ENCODE data around the gene MLXIPL.

Gene MLXIPL

DNA sequence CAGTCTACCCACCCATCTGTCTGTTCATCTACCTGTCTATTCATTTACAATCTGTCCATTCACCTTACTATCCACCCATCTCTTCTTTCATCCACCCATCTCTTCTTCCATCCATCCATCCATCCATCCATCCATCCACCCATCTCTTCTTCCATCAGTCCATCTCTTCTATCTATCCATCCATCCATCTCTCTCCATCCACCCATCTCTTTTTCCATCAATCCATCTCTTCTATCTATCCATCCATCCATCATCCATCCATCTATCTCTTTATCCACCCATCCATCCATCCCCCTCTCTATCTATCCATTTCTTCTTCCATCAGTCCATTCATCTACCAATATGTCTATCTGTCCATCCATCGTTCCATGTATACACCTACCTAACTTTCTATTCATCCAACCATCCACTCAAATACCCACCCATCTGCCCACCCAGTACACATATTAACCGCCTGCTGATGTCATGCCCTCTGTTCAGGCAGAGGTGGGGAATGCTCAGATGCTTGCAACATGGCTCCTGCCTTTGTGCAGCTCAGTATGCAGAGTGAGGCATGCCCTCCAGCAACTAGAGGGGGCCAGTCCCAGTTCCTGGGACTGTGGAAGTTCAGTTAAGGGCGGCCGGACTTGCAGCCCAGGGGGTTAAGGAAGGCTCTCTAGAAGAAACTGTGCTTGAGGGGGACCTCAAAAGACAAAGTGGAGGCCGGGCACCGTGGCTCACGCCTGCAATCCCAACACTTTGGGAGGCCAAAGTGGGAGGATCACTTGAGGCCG, 11.3 kb upstream of the MLXIPL start:
- Histone ChIP-seq H3K9me3 (ENCODE audit: control insufficient read depth, low read length) (no peaks in the 10 kb centered on the region), H3K79me2 (no peaks in the 10 kb centered on the region), H3K9ac (no peak overlapping the region), H3K36me3 (ENCODE audit: control insufficient read depth, insufficient read depth, low read length) (no peaks in the 10 kb centered on the region), H3K27ac (no peak overlapping the region), H2AFZ (no peak overlapping the region), H3K4me3 (ENCODE audit: low read depth, low read length) (no peak overlapping the region), H3K4me2 (ENCODE audit: low read length) (no peak overlapping the region), H3K27me3 (ENCODE audit: control insufficient read depth, insufficient read depth, low read length) (no peaks in the 10 kb centered on the region), H3K4me1 (no peaks in the 10 kb centered on the region)
- TF ChIP-seq, protein P1, sequence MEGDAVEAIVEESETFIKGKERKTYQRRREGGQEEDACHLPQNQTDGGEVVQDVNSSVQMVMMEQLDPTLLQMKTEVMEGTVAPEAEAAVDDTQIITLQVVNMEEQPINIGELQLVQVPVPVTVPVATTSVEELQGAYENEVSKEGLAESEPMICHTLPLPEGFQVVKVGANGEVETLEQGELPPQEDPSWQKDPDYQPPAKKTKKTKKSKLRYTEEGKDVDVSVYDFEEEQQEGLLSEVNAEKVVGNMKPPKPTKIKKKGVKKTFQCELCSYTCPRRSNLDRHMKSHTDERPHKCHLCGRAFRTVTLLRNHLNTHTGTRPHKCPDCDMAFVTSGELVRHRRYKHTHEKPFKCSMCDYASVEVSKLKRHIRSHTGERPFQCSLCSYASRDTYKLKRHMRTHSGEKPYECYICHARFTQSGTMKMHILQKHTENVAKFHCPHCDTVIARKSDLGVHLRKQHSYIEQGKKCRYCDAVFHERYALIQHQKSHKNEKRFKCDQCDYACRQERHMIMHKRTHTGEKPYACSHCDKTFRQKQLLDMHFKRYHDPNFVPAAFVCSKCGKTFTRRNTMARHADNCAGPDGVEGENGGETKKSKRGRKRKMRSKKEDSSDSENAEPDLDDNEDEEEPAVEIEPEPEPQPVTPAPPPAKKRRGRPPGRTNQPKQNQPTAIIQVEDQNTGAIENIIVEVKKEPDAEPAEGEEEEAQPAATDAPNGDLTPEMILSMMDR (IDR thresholded peaks at IDR 0.05), result no peak

DNA sequence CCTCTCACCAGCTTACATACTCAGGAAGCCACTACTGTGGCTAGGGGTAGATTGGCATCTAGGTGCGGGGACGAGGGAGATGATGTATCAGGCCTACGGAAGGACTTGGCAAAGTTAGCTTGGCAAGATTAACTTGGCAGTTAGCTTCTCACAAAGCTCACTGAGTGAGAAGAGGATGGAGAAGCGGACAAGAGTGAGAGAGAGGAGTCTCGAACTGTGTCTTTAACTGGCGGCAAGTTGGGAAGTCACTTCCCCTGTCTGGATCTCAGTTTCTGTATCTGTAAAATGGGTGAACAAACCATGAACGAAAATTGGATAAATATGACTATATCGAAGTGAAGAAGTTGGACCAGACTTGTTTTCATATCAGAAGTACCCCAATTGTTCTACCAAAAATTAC, 9.5 kb upstream of the MLXIPL start:
- Histone ChIP-seq H3K4me2 (ENCODE audit: low read length) (no peak overlapping the region), H3K9ac (no peak overlapping the region), H3K27ac (no peak overlapping the region), H3K27me3 (ENCODE audit: control insufficient read depth, insufficient read depth, low read length) (no peaks in the 10 kb centered on the region), H3K79me2 (no peaks in the 10 kb centered on the region), H3K9me3 (ENCODE audit: control insufficient read depth, low read length) (no peaks in the 10 kb centered on the region), H3K4me1 (no peaks in the 10 kb centered on the region), H3K36me3 (ENCODE audit: control insufficient read depth, insufficient read depth, low read length) (no peaks in the 10 kb centered on the region), H2AFZ (no peak overlapping the region), H3K4me3 (ENCODE audit: low read depth, low read length) (no peak overlapping the region)
- TF ChIP-seq, protein P1 (IDR thresholded peaks at IDR 0.05), result no peak

DNA sequence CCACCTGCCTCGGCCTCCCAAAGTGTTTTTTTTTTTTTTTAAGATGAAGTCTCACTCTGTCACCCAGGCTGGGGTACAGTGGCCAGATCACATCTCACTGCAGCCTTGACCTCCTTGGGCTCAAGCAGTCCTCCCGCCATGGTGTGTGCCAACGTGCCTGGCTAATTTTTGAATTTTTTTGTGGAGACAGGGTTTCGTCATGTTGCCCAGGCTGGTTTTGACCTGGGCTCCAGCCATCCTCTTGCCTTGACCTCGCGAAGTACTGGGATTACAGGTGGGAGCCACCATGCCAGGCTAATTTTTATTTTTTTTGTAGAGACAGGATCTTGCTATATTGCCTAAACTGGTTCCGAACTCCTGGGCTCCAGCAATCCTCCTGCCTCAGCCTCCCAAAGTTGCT, 9.0 kb upstream of the MLXIPL start:
- TF ChIP-seq, protein P1 (IDR thresholded peaks at IDR 0.05), result no peak
- Histone ChIP-seq H2AFZ (no peak overlapping the region), H3K4me2 (ENCODE audit: low read length) (no peak overlapping the region), H3K27me3 (ENCODE audit: control insufficient read depth, insufficient read depth, low read length) (no peaks in the 10 kb centered on the region), H3K79me2 (no peaks in the 10 kb centered on the region), H3K36me3 (ENCODE audit: control insufficient read depth, insufficient read depth, low read length) (no peaks in the 10 kb centered on the region), H3K9ac (no peak overlapping the region), H3K4me3 (ENCODE audit: low read depth, low read length) (no peak overlapping the region), H3K9me3 (ENCODE audit: control insufficient read depth, low read length) (no peaks in the 10 kb centered on the region), H3K4me1 (no peaks in the 10 kb centered on the region), H3K27ac (no peak overlapping the region)

DNA sequence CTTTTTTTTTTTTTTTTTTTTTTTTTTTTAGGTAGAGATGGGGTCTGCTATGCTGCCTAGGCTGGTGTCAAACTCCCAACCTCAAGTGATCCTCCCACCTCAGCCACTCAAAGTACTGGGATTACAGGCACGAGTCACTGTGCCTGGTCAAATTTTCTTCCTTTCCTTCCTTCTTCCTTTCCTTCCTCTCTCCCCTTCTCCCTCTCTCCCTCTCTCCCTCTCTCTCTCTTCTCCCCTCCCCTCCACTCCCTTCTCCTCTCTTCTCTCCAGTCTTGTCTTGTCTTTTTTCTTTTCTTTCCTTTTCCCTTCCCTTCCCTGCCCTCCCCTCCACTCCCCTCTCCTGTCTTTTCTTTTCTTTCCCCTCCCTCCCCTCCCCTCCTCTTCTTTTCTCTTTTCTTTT, 7.2 kb upstream of the MLXIPL start:
- H3K27ac ChIP-seq, result no peak overlapping the region
- TF ChIP-seq, protein P1 (IDR thresholded peaks at IDR 0.05), result no peak
- no peak overlapping the region for H3K9ac ChIP-seq
- no peak overlapping the region for H2AFZ ChIP-seq
- no peak overlapping the region for H3K4me2 ChIP-seq (ENCODE audit: low read length)
- H3K36me3 ChIP-seq (ENCODE audit: control insufficient read depth, insufficient read depth, low read length), result no peaks in the 10 kb centered on the region
- H3K27me3 ChIP-seq (ENCODE audit: control insufficient read depth, insufficient read depth, low read length), result no peaks in the 10 kb centered on the region
- no peaks in the 10 kb centered on the region for H3K79me2 ChIP-seq
- no peaks in the 10 kb centered on the region for H3K4me1 ChIP-seq
- no peak overlapping the region for H3K4me3 ChIP-seq (ENCODE audit: low read depth, low read length)
- no peaks in the 10 kb centered on the region for H3K9me3 ChIP-seq (ENCODE audit: control insufficient read depth, low read length)

DNA sequence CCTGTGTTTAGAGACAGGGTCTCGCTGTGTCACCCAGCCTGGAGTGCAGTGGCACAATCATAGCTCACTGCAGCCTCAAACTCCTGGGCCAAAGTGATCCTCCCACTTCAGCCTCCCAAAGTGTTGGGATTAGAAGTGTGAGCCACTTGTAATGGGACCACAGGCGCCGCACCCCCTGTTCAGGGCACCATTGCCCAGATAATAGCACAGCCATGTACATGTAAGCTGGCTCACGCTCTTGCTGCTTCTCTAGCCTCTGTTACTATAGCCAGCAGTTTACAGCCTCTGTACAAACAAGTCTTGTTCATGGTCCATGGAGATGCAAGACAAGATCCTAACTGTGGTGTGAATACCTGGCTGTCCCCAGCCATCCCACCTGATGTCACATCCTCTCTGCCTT, 4.2 kb upstream of the MLXIPL start:
- Histone ChIP-seq H3K9me3 (ENCODE audit: control insufficient read depth, low read length) (no peaks in the 10 kb centered on the region), H3K4me3 (ENCODE audit: low read depth, low read length) (no peak overlapping the region), H3K27ac (no peak overlapping the region), H3K79me2 (no peaks in the 10 kb centered on the region), H3K27me3 (ENCODE audit: control insufficient read depth, insufficient read depth, low read length) (no peaks in the 10 kb centered on the region), H3K4me1 (no peaks in the 10 kb centered on the region), H2AFZ (no peak overlapping the region), H3K9ac (no peak overlapping the region), H3K4me2 (ENCODE audit: low read length) (no peak overlapping the region), H3K36me3 (ENCODE audit: control insufficient read depth, insufficient read depth, low read length) (no peaks in the 10 kb centered on the region)
- TF ChIP-seq, protein P1 (IDR thresholded peaks at IDR 0.05), result no peak
